Cardiac fibroblast (primary cell): Measurements from ENCODE around the gene ITFG2.

Experiments
- DNase-seq, 2 donors: peaks; one replicate each; pipeline versions ENCODE4 v3.0.0 to v3.0.0-alpha.2; 2010; ENCODE audit warnings: low read depth in 2 of 2
- H3K4me3 ChIP-seq, 2 donors: replicated peaks in 1 of 2; 1 replicate in 1 of 2; 2 replicates in 1 of 2; pipeline ENCODE4 v1.5.1; 2011; ENCODE audit warnings: low read depth in 2 of 2, low read length in 2 of 2, mild to moderate bottlenecking in 2 of 2, moderate library complexity in 1 of 2
- TF ChIP-seq, protein P1 (sequence below): IDR thresholded peaks from one replicate; pipeline ENCODE4 v1.5.1; 2011; ENCODE audit warnings: low read depth, mild to moderate bottlenecking, low read length, inconsistent platforms

ITFG2 gene

DNA sequence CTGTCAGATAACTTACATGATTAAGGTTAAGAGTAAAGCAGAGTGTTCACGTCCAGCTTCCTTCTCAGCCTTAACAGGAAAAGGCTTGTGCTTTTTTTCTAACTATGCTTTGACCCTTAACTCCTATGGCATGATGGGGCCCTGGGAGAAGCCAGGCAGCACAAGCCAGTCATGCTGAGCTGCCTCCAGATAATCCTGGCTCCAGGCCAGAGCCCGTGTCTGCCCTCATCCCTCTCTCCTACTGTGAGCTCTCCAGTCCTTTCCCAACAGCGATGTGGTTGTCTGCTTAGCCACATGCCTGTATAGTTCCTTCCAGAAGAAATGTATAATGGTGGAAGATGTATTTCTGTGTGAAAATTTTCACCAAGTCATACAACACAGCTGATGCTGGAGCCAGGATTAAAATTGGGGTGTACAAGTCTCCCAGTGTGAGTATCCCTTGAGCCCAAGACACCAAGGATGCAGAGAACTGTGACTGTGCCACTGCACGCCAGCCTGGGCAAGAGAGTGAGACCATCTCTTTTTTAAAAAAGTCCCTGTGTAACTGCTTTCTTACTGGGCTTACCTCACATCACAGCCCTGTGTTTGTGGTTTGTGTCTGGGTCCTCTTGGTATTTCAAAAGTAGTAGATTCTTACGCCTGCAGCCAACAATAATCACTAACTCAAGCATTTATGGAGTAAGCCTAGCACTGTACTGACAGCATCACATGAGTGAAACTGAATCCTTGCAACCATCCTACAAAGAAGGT, 7.9 kb upstream of the ITFG2 start:
- TF ChIP-seq, protein P1, sequence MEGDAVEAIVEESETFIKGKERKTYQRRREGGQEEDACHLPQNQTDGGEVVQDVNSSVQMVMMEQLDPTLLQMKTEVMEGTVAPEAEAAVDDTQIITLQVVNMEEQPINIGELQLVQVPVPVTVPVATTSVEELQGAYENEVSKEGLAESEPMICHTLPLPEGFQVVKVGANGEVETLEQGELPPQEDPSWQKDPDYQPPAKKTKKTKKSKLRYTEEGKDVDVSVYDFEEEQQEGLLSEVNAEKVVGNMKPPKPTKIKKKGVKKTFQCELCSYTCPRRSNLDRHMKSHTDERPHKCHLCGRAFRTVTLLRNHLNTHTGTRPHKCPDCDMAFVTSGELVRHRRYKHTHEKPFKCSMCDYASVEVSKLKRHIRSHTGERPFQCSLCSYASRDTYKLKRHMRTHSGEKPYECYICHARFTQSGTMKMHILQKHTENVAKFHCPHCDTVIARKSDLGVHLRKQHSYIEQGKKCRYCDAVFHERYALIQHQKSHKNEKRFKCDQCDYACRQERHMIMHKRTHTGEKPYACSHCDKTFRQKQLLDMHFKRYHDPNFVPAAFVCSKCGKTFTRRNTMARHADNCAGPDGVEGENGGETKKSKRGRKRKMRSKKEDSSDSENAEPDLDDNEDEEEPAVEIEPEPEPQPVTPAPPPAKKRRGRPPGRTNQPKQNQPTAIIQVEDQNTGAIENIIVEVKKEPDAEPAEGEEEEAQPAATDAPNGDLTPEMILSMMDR, result no peak
- peak; percentile 70 to 92 for DNase-seq
- H3K4me3 ChIP-seq, result no peak overlapping the region

DNA sequence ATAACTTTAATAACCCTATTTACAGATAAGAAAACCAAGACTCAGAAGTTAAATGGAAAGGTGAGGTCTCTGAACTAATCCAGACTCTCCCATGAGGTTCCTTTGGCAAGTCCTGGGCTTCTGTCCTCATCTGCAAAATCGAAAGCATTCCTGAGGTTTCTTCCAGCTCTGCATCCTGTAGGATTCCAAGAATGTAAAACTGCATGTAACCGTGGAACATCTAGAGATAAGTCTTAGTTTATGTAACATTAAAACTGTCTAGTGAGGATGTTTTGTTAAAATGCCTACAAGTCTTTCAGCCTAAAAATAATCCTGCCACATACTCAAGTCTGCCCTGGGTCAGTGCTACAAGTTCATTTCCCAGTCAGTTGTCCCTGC, 7.3 kb upstream of the ITFG2 start:
- no peak overlapping the region for H3K4me3 ChIP-seq
- DNase-seq, result peak in 1 of 2 donors; percentile 80
- TF ChIP-seq, protein P1, result no peak

DNA sequence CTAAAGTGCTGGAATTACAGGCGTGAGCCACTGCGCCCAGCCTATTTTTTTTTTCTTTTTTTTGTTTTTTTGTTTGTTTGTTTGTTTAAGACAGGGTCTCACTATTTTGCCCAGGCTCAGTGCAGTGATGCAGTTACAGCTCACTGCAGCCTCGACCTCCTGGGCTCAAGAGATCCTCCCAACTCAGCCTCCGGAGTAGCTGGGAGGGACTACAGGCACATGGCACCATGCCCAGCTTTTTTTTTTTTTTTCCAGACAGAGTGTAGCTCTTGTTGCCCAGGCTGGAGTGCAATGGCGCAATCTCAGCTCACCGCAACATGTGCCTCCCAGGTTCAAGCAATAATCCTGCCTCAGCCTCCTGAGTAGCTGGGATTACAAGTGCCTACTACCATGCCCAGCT, 5.8 kb upstream of the ITFG2 start:
- TF ChIP-seq, protein P1, result no peak
- no peak overlapping the region for H3K4me3 ChIP-seq
- DNase-seq, result peak in 1 of 2 donors; percentile 31

DNA sequence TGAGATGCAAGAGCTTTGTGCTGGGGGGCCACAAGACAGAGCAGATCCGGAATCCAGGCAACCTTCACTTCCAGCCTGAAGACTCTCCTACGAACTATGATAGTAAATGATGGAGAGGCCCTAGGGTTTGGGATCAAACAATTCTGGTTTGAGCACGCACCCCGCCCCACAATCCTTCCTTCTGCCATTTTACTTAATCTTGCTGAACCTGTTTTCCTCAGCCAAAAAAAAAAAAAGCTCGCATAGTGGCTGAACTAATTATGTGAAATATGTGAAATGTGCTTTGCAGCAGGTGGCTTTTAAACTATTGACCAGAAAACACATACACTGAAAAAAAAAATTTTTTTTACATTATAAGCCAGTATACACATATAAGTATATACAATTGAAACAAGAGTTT, 667 bp upstream of the ITFG2 start:
- TF ChIP-seq, protein P1, result no peak
- peak overlapping the region in 1 of 2 donors; percentile 91 for H3K4me3 ChIP-seq
- DNase-seq, result no peak

DNA sequence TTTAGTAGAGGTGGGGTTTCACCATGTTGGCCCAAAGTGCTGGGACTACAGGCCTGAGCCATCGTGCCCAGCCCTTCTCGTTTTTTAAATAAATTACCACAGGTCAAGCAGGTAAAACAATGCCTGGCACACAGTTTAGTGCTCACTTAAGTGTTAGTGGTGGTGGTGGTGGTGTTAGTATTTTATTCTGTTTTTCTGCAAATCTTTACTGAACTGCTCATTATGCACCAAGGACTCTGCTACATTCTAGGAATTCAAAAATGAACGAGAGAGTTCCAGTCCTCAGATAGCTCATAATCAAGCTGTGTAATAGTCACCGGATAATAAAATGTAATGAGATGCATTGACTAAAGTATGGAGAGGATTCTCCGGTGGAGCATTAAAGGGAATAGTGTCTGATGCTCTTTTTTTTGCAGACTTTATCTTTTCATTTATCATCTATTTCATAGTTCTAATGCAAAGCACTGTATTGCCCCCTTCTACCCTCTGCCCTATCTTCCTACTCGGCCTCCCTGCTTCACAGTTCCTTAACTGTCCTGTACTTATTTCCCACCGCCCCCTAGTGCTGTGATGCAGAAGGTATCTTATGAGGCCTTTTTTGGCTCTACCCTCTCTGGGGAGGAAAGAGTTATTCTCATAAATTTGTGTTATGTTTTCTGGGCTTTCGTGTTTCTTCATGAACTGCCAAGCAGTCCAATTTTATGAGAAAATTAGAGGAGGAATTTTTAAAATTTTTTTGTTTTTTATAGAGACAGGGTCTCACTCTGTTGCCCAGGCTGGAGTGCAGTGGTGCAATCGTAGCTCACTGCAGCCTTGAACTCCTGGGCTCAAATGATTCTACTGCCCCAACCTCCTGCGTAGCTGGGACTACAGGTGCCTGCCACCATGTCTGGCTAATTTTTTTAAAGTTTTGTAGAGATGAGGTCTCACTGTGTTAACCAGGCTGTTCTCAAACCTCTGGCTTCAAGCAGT, 1.0 kb downstream of the ITFG2 start:
- H3K4me3 ChIP-seq, result peak overlapping the region; percentile 78 to 91
- TF ChIP-seq, protein P1, result peak; percentile 81
- DNase-seq, result peak; percentile 77 to 83

DNA sequence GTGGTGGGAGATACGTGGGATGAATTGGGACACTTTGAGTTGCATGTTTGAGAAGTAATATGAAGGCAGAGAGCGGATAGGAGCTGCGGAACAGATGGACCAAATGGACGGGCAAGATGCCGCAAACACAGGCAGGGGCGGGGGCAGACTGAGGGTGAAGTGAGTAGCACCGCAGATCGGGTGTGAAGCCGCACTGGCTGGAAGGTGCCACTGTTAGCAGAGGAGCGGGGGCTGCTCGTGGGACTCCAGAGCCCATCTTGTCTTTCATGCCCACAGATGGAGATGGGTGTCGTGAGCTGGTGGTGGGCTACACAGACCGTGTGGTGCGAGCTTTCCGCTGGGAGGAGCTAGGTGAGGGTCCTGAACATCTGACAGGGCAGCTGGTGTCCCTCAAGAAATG, 7.3 kb downstream of the ITFG2 start:
- H3K4me3 ChIP-seq, result no peak overlapping the region
- DNase-seq, result no peak
- TF ChIP-seq, protein P1, result no peak
